NCI-H1694 (cell line): ENCODE results near the gene ALOX12B.
"Not testable (repeated sequence)": the region's sequence is repeated elsewhere in the genome, so short reads cannot be mapped to it uniquely, and the experiment has no call there.

ENCODE experiments used
- DNase-seq: peaks from one replicate; lab custom pipeline; 2025; lab: John Stamatoyannopoulos, UW

ALOX12B gene

DNA sequence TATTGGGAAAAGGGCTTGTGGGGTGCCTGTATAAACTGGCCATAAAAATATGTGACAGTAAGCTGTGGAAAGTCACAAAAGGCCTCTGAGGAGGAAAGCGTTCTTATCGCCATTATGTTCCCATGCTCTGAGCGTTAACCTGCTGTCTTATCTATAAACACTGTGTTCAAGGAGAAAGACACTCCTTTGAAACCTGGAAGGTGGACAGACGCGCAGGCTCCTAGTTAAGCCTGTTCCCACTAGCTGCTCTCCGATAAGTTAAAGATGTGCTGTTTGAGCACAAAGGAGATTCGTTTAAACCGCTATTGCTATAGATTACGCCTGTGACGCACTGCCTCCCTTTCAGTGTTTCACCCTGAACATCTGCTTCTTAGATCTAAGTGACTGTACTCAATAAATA, 5.2 kb downstream of the ALOX12B start:
- no peak for DNase-seq

DNA sequence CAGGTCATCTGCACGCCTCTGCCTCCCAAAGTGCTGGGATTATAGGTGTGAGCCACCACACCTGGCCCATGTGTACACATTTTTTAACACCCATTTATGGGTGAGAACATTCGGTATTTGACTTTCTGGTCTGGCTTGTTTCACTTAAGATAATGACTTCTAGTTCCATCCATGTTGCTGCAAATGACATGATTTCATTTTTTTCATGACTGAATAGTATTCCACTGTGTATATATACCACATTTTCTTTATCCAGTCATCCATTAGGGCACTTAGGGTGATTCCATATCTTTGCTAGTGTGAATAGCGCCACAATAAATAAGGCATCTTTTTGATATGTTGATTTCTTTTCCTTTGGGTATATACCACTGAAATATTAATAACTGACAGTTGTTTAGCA, 5.6 kb downstream of the ALOX12B start:
- no peak for DNase-seq

DNA sequence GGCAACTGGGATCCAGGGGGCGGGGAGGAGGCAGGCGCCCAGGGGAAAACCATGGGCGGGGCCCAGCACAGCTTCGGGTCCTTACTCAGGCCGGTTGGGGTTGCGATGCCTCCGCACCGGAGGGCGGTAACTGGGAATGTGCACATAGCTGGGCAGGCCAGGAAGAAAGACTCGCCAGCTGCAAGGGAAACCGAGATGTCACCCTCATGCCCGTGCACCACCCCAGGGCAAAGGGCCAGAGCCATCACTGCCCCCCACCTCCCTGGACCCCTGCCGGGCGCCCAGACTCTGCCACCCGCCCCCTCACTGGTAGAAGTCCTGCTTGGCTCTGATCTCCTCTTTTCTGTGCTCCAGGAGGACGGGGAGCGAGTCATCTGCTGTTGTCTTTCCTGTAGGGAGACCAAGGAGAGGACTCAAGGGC, 6.7 kb downstream of the ALOX12B start:
- no peak for DNase-seq

DNA sequence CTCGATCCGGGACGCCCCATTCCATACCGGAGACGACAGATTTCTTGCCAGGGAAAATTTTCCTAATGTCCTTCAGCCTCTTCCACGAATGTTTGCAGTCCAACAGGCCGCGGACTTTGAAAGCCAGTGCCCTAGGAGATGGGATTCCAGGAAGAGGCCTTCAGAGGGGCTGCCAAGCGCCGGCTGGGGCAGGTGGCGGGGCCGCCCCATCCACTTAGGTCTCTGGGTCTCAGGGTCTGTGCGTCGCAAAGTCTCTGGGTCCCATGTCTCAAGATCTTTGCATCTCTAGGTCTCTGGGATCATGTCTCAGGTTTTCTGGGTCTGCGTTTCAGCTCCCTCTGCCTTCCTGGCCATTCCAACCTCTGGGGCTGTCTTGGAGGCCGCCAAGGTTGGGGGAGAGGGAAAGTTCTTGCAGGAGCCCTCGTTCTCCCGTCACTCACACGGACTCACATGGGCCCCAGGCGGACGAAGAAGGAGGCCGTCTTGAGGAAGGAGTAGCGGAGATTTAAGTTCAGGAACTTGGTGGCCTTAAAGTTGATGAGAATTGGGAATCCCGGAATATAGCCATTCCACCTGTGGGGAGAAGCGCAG, 7.2 kb downstream of the ALOX12B start:
- no peak for DNase-seq

DNA sequence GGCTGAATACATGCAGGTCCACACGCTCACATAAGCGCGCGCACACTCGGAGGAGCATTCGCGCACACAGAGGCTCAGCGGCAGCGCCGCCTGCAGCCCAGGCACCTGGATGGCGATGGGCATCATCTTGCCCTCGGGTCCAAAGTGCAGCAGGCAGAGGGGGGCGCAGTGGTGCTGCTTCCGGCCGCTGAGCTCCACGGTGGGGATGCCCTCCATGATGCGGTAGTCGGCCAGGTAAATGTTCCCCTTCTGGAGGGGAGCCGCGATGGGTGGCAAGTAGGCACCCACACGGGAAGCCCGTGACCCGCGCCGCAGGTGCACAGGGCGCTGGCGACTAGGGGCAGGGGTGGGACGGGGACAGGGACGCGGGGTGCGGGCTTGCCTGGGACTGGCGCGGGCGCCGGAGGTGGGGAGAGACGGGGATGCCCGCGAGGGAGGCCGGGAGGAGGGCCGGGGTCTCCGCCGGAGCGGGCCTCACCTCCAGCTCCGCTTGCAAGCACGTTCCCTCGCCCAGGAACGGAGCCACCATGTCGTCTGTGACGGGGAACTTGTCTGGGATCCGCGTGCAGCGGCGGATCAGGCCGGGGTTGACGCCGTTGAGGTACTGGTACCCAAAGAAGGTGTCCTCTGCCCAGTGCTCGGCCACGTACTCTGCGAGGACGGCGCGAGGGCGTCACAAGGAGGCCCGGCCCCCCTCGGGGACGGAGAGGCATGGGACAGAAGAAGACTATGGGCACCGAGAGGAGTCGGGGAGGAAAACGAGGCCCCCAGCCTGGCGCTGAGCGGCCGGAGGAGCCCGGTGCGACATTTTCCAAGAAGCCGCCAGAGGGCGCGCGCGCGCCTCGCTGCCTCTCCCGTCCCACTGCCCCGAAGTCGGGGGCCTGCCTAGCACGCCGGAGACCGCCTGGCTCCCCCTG, 8.0 kb downstream of the ALOX12B start:
- DNase-seq, result peak; percentile 75

DNA sequence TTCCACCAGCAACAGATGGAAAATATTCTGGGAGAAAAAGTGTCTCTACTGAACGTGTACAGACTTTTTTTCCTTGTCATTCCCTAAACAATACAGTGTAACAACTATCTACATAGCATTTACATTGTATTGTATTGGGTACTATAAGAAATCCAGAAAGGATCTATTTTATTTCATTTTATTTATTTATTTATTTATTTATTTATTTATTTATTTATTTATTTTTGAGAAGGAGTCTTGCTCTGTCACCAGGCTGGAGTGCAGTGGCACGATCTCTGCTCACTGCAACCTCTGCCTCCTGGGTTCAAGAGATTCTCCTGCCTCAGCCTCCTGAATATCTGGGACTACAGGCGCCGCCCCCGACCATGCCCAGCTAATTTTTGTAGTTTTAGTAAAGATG, 9.6 kb downstream of the ALOX12B start:
- DNase-seq, result not testable (repeated sequence)

DNA sequence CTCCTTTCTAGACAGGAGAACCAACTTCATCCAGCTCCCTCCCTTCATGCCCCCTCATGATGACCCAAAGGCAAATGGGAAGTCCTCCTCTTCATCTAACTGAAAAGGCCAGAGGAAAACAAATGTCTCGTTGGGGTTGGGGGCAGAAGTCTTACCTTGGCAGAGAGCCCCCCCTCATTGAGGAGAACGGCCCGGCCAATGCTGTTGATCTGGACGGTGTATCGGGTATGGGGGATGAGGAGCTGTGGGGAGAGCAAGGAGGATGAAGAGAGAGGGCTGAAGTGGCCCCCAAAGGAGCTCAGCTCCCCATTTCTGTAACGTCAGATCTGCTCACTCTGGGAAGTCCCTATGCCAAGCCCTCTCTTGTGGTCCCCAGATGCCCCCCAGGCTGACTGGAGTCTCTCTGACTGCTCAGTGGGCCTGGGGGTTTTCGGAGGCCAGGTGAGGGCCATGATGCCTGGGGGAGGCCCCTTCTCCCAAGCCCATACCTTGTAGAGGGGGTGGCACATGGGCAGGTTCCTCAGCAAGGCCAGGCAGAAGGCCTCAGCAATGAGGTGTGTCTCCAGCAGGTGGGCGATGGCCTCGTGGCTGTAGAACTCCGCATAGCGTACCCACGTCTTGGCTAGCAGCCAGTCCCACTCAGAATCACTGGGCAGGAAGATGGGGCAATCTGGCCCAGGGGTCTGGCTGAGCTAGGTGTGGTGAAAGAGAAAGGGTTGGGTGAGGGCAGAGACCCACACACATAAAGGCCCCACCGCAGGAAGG, 10.8 kb downstream of the ALOX12B start:
- no peak for DNase-seq

DNA sequence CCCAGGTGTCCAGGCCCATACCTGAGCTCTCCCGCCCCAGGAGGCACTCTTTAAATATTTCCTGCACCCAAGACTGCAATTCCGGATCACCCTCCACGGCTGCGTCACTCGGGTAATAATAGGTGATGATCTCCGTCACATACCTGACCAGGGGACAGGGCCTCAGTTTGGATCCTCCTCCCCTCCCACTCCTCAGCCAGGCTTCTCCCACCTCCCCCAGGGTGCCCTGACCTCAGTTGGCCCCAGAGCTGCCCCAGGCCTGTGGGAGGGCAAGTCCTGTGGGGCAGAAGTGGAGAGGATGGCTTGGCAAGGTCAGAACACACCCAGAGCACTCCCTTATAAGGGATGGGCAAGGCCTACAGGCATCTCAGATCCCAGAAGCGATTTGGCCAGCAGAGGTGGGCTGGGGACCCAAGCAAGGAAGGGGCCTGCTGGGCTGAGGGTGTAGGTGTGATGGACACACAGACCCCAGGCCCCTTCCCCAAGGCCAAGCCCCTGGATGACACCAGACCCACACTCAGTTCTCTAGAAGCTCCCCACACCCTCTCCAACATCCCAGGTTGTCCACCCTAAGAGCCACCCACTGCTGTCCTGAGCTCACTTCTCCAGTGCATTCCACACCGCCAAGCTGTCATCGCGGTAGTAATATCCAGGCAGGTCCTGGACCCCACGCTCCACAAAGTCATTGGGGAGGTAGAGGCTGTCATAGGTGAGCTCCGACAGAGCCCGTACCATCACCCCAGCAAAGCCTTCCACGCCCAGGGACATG, 11.8 kb downstream of the ALOX12B start:
- no peak for DNase-seq

DNA sequence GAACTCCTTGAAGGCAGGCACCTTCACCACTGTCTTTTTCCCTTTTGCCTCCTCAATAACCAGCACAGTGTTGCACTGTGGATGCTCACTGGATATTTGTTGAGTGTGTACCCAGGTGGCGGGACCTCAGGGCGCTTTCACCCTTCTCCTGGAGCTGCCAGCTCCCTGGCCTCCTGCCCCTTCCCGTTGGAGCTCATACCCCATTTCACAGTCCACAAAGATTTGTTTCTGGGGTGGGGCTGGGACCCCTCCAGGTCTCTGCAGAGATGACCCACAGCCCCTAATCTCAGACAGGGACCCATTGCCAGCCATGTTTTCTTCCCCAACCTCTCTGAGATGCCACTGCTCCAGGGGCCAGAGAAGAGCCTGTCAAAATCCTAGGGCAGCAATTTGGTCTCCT, 12.4 kb downstream of the ALOX12B start:
- DNase-seq, result no peak

DNA sequence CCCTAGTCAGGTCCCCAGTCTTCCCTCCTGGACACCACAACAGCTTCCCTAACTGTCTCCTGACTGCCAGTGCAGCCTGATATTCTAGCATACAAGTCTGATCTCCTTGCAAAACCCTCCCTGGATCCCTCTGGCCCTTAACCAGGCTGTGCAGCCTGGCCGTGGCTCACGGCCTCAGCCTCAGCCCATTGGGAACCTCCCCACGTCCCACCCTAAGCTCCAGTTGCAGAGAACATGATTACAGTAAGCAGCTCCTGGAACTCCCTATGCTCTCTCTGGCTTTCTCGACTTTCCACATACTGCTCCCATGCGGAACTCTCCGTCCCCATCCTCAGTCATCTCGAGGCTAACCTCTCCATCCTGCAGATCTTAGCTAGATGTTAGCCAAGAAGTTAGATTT, 13.0 kb downstream of the ALOX12B start:
- DNase-seq, result no peak

DNA sequence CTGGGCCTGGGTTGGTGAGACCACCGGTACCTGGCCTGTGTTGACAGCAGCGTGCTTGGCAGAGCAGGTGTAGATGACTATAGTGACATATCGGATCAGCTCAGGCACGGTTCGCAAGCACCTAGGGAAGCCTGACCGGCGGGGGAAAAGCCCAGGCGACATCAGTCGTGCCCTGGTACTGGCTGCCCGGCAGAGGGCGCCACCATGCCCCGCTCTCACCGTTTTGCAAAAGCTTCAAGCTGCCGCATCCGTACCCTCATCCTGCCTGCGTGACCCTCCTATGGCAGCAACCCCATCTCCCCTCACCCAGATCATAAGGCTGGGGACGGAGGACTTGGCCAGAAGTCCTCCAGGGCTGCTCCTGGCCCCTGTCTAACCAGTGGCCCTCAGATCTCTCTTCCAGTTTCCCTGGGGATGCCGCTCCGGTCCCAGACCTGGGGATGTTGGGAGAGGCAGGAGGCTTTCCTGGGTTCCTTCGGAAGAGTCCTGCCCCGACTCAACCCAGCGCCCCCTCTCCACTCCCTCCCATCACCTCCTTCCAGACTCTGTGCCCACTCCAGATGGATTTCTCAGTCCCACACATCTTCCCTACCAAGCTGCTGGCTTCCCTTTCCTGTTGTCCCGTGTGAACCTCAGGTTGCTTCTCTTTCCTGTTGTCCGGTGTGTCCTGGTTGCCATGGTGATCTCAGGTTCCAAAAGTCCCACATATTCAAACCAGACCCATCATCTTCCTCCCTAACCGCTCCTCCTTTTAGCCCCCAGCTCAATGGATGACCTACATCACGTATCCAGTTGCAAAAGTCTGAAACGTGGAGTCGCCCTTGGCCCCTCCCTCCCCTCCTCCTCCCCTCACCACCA, 13.7 kb downstream of the ALOX12B start:
- DNase-seq, result peak; percentile 70

DNA sequence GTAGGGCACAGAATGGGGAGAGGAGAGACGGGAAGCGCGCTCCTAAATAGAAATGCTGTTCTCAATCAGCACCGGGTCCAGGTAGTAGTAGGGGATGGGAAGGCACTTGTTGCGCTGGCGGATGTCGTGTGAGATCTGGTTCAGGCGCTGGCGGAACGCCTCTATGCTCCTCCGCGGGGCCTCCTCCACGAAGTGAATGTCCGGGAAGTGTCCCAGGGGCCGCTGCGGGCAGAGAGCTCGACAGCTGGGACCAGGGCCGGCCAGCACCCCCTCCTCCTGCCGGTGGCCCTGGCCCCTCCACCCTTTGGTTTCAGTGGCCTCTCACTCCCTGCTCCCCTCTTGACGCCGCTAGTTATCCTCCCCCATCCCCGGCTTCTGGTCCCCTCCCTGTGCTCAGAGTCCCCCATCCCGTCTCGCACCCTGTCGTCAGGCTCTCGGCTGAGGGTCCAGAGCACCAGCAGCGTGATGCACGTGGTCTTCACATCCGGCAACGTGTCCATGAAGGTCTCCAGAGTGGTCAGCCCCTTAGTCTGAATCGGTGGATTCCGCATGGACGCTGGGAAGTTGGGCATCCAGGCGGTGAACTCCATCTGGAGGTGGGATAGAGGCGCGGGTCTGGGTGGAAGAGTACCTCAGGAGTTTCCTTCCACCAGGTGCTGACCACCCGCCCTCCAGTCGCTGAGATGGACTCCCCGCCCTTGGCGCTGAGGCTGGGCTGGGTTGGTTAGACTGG, 14.6 kb downstream of the ALOX12B start:
- no peak for DNase-seq

DNA sequence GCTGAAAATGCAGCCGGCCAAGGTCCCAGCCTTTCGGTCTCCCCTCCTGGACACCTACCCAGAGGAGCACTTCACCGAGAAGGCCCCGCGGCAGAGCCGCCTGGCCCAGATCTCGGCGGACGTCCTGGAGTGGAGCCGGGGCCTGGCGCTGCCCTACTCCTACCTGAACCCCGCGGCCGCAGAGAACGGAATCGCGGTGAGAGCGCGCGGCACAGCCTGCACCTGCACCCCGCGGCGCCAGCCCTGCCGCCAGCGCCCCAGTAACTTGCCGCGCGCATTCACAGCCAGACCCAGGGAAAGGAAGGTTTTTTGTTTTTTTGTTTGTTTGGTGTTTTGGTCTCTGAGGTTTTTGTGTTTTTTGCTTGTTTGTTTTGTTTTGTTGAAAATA, 15.2 kb downstream of the ALOX12B start:
- no peak for DNase-seq

DNA sequence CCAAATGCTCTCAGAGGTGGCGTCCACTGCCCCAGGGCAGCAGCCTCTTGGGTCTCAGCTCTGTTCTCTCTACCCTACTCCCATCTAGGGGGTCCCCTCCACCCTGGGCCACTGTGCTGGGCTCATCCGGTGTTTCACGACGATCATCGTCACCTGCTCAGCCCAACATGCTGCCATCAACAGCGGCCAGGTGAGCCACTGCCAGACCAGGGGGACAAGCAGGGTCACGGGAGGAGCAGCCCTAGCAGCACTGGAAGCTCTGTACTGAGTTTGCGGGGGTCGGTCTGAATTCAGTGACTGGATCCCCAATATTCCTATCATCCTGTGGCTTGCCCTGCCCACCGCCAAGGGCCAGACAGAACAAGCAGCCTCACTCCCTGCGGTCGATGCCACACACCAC, 16.0 kb downstream of the ALOX12B start:
- DNase-seq, result no peak

DNA sequence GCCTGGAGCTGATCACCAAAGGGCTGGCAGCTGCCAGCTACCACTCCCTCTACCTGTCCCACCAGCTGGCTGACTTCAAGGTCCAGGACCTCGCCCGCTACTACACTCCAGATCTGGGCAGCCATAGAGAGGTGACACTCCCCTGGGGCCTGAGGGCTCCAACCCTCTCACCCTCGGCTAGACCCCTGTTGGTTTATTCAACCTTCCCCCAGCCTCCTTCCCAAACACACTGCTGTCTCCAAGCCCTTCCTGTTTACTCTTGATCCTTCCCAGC, 18.0 kb downstream of the ALOX12B start:
- DNase-seq, result peak; percentile 34

DNA sequence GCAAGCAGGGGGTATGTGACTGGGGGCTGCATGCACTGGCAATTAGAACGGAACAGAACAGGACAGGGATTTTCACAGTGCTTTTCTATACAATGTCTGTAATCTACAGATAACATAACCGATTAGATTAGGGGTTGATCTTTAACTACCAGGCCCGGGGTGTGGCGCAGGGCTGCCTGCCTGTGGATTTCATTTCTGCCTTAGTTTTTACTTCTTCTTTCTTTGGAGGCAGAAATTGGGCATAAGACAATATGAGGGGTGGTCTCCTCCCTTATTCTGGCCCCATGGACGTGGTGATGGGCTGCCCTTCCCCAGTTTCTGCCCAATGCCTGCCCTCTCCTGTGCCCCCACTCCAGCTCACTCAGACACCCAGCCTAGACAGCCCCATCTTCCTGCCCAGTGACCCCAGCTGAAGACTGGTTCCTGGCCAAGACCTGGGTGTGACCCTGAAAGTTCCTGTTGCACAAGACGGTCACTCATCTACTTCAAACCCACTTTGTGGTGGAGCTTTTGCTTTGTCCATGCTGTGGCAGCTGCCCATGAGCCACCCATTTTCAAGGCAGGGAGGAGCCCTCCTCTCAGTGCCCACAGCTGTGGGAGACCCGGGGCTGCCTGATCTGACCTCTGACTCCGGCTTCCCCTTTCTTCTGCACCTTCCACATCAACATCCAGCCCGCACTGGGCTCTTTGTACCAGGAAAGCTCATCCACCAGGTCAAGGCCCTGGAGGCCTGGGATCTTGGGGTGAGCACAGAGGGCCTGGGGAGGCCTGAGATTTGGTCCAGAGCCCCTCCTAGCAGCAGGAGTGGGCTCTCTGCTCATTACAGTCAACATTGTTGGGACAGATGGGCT, 18.6 kb downstream of the ALOX12B start:
- no peak for DNase-seq

DNA sequence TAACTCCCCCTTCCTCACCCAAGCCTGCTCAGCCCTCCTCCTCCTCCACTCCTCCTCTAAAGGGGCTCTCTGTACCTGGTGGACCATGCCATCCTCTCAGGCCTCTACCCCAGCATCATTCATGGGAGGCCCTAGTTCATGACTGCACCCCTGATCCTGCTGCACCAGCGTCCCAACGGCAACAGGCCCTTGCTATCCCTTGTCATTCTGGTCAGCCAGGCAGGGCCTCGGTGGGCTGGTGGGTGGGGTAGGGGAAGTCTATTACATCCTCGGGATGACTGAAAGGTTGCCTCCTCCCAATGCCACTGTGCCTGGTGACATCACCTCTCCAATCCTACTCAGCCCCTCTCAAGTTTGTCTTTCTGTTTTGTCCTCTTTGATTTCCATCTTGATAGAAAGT, 19.7 kb downstream of the ALOX12B start:
- no peak for DNase-seq

DNA sequence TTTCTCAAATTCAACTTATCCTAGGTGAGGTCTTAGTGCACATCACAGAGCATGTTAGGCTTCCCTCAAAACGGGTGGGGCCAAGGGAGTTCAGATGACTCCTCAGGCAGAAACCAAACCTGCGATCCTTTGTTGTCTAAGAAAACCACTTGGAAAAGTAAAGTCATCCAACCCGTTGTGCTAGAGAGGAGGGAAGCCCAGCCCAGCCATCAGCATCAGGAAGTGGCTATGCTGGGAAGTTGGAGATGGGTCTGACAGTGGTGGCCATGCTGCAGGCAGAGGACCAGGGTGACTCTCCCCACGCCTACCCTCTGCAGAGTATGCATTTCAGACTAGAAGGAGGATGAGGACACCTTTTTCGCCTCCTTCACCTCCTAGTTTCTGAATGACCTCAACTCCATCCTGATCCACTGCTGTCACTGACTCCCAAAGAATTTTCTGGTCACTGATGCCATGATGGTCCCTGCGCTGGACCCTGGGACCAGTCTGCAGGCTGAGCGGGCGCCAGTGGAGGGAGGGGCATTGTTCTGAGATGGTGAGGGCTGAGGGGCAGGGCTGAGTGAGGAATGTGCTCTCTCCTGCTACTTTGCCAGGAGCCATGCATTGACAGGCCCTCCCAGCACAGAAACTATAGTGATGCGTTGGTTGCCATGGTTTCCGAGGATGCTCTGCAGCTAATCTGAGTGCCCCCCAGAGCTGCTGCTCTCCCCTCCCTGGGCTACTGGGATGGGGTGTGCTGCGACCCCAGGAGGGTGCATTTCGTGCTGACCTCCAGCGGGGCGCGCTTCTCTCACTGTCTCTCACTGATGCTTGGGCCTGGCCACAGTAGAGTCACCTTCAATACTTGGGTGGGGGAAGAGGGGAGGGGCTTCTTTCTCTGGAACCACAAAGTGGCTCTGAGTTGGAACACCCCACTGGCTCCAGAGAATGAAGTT, 20.4 kb downstream of the ALOX12B start:
- DNase-seq, result no peak

DNA sequence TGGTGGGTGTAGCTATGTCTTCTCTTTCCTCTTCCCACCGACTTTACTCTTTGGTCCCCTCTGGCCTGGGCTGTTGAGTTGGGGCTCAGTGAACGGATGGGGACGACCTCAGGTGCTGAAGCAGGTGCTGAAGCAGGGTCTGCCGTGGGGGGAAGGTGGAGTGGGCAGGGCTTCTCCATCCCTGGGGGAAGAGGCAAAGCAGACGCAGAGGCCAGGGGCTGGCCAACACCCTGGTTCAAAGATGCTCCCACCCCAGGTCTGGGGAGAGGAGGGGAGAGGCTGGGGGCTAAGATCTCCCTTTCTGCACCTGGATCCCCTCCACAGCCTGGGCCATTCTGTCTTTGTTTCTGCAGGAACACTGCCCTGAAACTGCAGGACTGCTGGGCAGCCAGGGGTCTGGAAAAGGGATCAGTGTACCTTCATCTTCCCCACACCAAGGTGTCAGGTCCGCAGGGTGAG, 22.9 kb downstream of the ALOX12B start:
- DNase-seq, result no peak
